Transverse colon (tissue), 4 donors: ENCODE data around the gene WWOX.

Experiments used
- CTCF ChIP-seq, 5 experiments: fragments of 200-600 bp in 3 of 5; fragments of 450-650 bp in 2 of 5; sonication (generic) in 3 of 5; IDR thresholded peaks; 1 replicate in 2 of 5; 2 replicates in 3 of 5; pipeline ENCODE4 v1.5.1; 2016 to 2017; ENCODE audit warnings: antibody characterized with exemption in 5 of 5, inconsistent platforms in 3 of 5, mild to moderate bottlenecking in 2 of 5, moderate library complexity in 1 of 5
- EP300 ChIP-seq: sonication (generic); formaldehyde crosslinking; IDR thresholded peaks from one replicate; pipeline ENCODE4 v1.6.1; 2017; ENCODE audit warnings: antibody characterized with exemption, low read depth
- POLR2A ChIP-seq: fragments of 450-650 bp; IDR thresholded peaks from one replicate; pipeline ENCODE4 v1.6.1; 2016; ENCODE audit warnings: antibody characterized with exemption, mild to moderate bottlenecking, moderate library complexity
- POLR2AphosphoS5 ChIP-seq, 3 donors: sonication (generic); formaldehyde crosslinking; IDR thresholded peaks; one replicate each; pipeline ENCODE4 v1.6.1; 2016; ENCODE audit warnings: antibody characterized with exemption in 3 of 3

- TF ChIP-seq CTCF (IDR thresholded peaks at IDR 0.05) (no peak), POLR2AphosphoS5 (IDR thresholded peaks at IDR 0.05) (peak in 2 of 3 donors; percentile 19 to 26), POLR2A (no peak), EP300 (no peak)
These were observed 159.1 kb downstream of the WWOX start for GRCh38 chr16:78258375-78259065.
